GM23338 (cell line): ENCODE data around the gene TRPC4AP. TPM values are rescaled to one million over a fixed set of nuclear protein-coding genes. Genes with fewer than 3 reads are reported as not detected.
A peak's percentile ranks its signal among the peaks of the same experiment; 100 is the strongest.

ENCODE experiments used
- ATAC-seq: fragments of 200-7000 bp; cut with Tn5 transposase; 3 replicates; pipeline ENCODE4 v1.9.1; 2020
- DNase-seq: peaks from one replicate; pipeline ENCODE4 v3.0.0-alpha.2; 2015; ENCODE audit warnings: low spot score
- H2AFZ ChIP-seq: fragments of 200-600 bp; sonication (generic); 2 replicates; pipeline ENCODE4 v1.8.0; 2016; ENCODE audit warnings: antibody characterized with exemption, mild to moderate bottlenecking, moderate library complexity
- H3F3A ChIP-seq: fragments of 200-600 bp; sonication (generic); replicated peaks from 2 replicates; pipeline ENCODE4 v1.8.0; 2017; ENCODE audit warnings: antibody characterized with exemption, mixed run types, low read depth
- H3K27ac ChIP-seq: fragments of 200-600 bp; sonication (generic); 2 replicates; pipeline ENCODE4 v1.6.1; 2016; ENCODE audit warnings: low read depth
- H3K27me3 ChIP-seq: fragments of 200-600 bp; sonication (generic); 2 replicates; pipeline ENCODE4 v1.8.0; 2016; ENCODE audit warnings: mild to moderate bottlenecking, mixed run types, moderate library complexity; ENCODE audit not compliant: insufficient read depth
- H3K36me3 ChIP-seq: fragments of 200-600 bp; sonication (generic); 2 replicates; pipeline ENCODE4 v1.8.0; 2016; ENCODE audit warnings: mild to moderate bottlenecking; ENCODE audit not compliant: insufficient read depth
- H3K4me1 ChIP-seq: fragments of 200-600 bp; sonication (generic); 2 replicates; pipeline ENCODE4 v1.8.0; 2016; ENCODE audit warnings: mild to moderate bottlenecking, moderate library complexity; ENCODE audit not compliant: insufficient read depth
- H3K4me2 ChIP-seq: fragments of 200-600 bp; sonication (generic); 2 replicates; pipeline ENCODE4 v1.7.1; 2017; ENCODE audit warnings: mixed run types
- H3K4me3 ChIP-seq: fragments of 200-600 bp; sonication (generic); 2 replicates; pipeline ENCODE4 v1.6.1; 2016; ENCODE audit warnings: mixed run types
- H3K79me2 ChIP-seq: fragments of 200-600 bp; sonication (generic); replicated peaks from 2 replicates; pipeline ENCODE4 v1.8.0; 2017; ENCODE audit warnings: mild to moderate bottlenecking; ENCODE audit not compliant: insufficient read depth
- H3K9me2 ChIP-seq: fragments of 200-600 bp; sonication (generic); 2 replicates; pipeline ENCODE4 v1.8.0; 2017; ENCODE audit not compliant: insufficient read depth
- H4K20me1 ChIP-seq: fragments of 200-600 bp; sonication (generic); replicated peaks from 2 replicates; pipeline ENCODE4 v1.8.0; 2017; ENCODE audit warnings: mild to moderate bottlenecking; ENCODE audit not compliant: insufficient read depth
- H3K27ac Mint-ChIP-seq: 2 replicates; pipeline ENCODE4 v1.8.0; 2020; ENCODE audit warnings: inconsistent platforms, mild to moderate bottlenecking, moderate library complexity, mixed read lengths
- H3K27me3 Mint-ChIP-seq: 3 replicates; pipeline ENCODE4 v1.8.0; 2022; ENCODE audit warnings: low read depth, mild to moderate bottlenecking, moderate library complexity, mixed read lengths, inconsistent platforms; ENCODE audit not compliant: insufficient read depth, poor library complexity
- H3K36me3 Mint-ChIP-seq: 3 replicates; pipeline ENCODE4 v1.8.0; 2021; ENCODE audit warnings: low read depth, mild to moderate bottlenecking, inconsistent platforms, moderate library complexity, mixed read lengths
- H3K4me1 Mint-ChIP-seq: 3 replicates; pipeline ENCODE4 v1.8.0; 2020; ENCODE audit warnings: mild to moderate bottlenecking, inconsistent platforms, mixed read lengths
- H3K4me3 Mint-ChIP-seq: 3 replicates; pipeline ENCODE4 v1.8.0; 2021; ENCODE audit warnings: moderate library complexity, mild to moderate bottlenecking, inconsistent platforms, mixed read lengths
- H3K9me3 Mint-ChIP-seq: 3 replicates; pipeline ENCODE4 v1.8.0; 2020; ENCODE audit warnings: moderate library complexity, mild to moderate bottlenecking, inconsistent platforms, mixed read lengths
- CREB1 ChIP-seq: fragments of 250-450 bp; sonication (Bioruptor Pico); IDR thresholded peaks from 2 replicates; pipeline ENCODE4 v1.5.0; 2020; ENCODE audit warnings: low read depth, mild to moderate bottlenecking, moderate library complexity
- CTCF ChIP-seq, 2 experiments: fragments of 200-600 bp in 1 of 2; sonication (generic) in 1 of 2; conservative IDR thresholded peaks; 2 replicates each; pipeline versions ENCODE4 v1.5.1 to v1.6.1; 2016 to 2017; ENCODE audit warnings: antibody characterized with exemption in 2 of 2, low read depth in 2 of 2, mild to moderate bottlenecking in 2 of 2, moderate library complexity in 1 of 2
- ETS1 ChIP-seq: IDR thresholded peaks from 2 replicates; pipeline ENCODE4 v1.6.1; 2016; ENCODE audit warnings: antibody characterized with exemption
- EZH2 ChIP-seq: fragments of 200-600 bp; sonication (generic); IDR thresholded peaks from one replicate; pipeline ENCODE4 v1.8.0; 2017; ENCODE audit warnings: antibody characterized with exemption, mild to moderate bottlenecking, low read depth; ENCODE audit not compliant: unreplicated experiment
- EZH2phosphoT487 ChIP-seq: fragments of 200-600 bp; sonication (generic); IDR thresholded peaks from one replicate; pipeline ENCODE4 v1.8.1; 2018; ENCODE audit warnings: antibody characterized with exemption; ENCODE audit not compliant: unreplicated experiment
- JUNB ChIP-seq: IDR thresholded peaks from one replicate; pipeline ENCODE4 v1.6.1; 2016; ENCODE audit warnings: antibody characterized with exemption; ENCODE audit not compliant: unreplicated experiment
- NANOG ChIP-seq: IDR thresholded peaks from 2 replicates; pipeline ENCODE4 v1.6.1; 2016; ENCODE audit warnings: antibody characterized with exemption, borderline replicate concordance
- POLR2AphosphoS5 ChIP-seq: IDR thresholded peaks from 2 replicates; pipeline ENCODE4 v1.6.1; 2016; ENCODE audit warnings: antibody characterized with exemption, low read depth
- REST ChIP-seq: IDR thresholded peaks from one replicate; pipeline ENCODE4 v1.6.1; 2018; ENCODE audit warnings: antibody characterized with exemption; ENCODE audit not compliant: unreplicated experiment
- STAT1 ChIP-seq: IDR thresholded peaks from one replicate; pipeline ENCODE4 v1.6.1; 2016; ENCODE audit warnings: antibody characterized with exemption; ENCODE audit not compliant: unreplicated experiment
- ZNF114 ChIP-seq: fragments of 250-450 bp; sonication (Bioruptor Pico); IDR thresholded peaks from 2 replicates; pipeline ENCODE4 v1.5.0; 2020; ENCODE audit warnings: mild to moderate bottlenecking, moderate library complexity
- ZNF331 ChIP-seq: fragments of 250-450 bp; sonication (Bioruptor Pico); IDR thresholded peaks from 2 replicates; pipeline ENCODE4 v1.5.0; 2020; ENCODE audit warnings: low read depth, mild to moderate bottlenecking, moderate library complexity
- ZNF462 ChIP-seq: fragments of 250-450 bp; sonication (Bioruptor Pico); IDR thresholded peaks from 2 replicates; pipeline ENCODE4 v1.5.0; 2020; ENCODE audit warnings: mild to moderate bottlenecking, moderate library complexity
- polyA plus RNA-seq: library from polyadenylated mRNA; unstranded; fragments of >200 nt; fragmentation: Nextera tagmentation; extraction: Ambion mirVana; gene quantifications from 2 replicates; pipeline ENCODE4 v1.2.1, GENCODE V29; 2016
- total RNA-seq: library from RNA; depleted of rRNA; stranded (reverse); fragments of >200 nt; shearing (Covaris generic); gene quantifications from 2 replicates; pipeline ENCODE4 v1.2.3, GENCODE V29; 2014

TRPC4AP gene
- total and polyA plus RNA-seq, 2 experiments from 2014 or later, result 48.8 to 89.5 TPM

- TF ChIP-seq ZNF462 (CRISPR knock-in tag), result no peak
These were observed 125.2 kb downstream of the TRPC4AP start (continued) for GRCh38 chr20:34967421-34967820.

GRCh38 chr20:34965051-34965450 is 127.6 kb downstream of the TRPC4AP start:
- no peaks in the 10 kb centered on the region for H4K20me1 ChIP-seq
- H3K4me3 Mint-ChIP-seq, result no peak overlapping the region
- TF ChIP-seq JUNB, result no peak
- no peak for TF ChIP-seq STAT1
- TF ChIP-seq POLR2AphosphoS5, result no peak
- no peak for TF ChIP-seq REST
- no peak for TF ChIP-seq NANOG
- no peak for TF ChIP-seq CTCF (conservative IDR thresholded peaks at IDR 0.05; ENCODE audit: low read depth in 2 of 2)
- TF ChIP-seq EZH2phosphoT487, result no peak
- no peak for TF ChIP-seq ETS1
- no peak for TF ChIP-seq ZNF114
- no peak for TF ChIP-seq CREB1 (CRISPR knock-in tag)
- TF ChIP-seq EZH2, result no peak
- no peak for TF ChIP-seq ZNF331 (CRISPR knock-in tag)

More at GRCh38 chr20:34965051-34965450, 127.6 kb downstream of the TRPC4AP start:
- H3K4me2 ChIP-seq, result no peak overlapping the region
- H3K4me1 ChIP-seq, result no peaks in the 10 kb centered on the region
- Mint-ChIP-seq H3K9me3 (no peaks in the 10 kb centered on the region), H3K36me3 (no peaks in the 10 kb centered on the region), H3K27me3 (peaks cover 4% of the 10 kb centered on the region), H3K4me1 (peaks cover 7% of the 10 kb centered on the region; the same call in 2 of the 3 replicates), H3K27ac (no peak overlapping the region)
- ATAC-seq (no peak), DNase-seq (no peak)
- H3K9me2 ChIP-seq, result no peaks in the 10 kb centered on the region
- no peaks in the 10 kb centered on the region for H3K79me2 ChIP-seq
- H3K27ac ChIP-seq, result no peak overlapping the region
- H2AFZ ChIP-seq, result peak overlapping the region; percentile 43; the same call in 1 of the 2 replicates
- no peaks in the 10 kb centered on the region for H3F3A ChIP-seq
- H3K36me3 ChIP-seq, result no peaks in the 10 kb centered on the region
- H3K4me3 ChIP-seq, result no peak overlapping the region
- H3K27me3 ChIP-seq, result no peaks in the 10 kb centered on the region
